Stimulated activated CD8-positive, alpha-beta memory T cell treated with anti-CD3 and anti-CD28 coated beads, Interleukin-4, amount 100 ng/mL, for 24 hours (primary cell): ENCODE results near the gene RAC2.
A peak's percentile ranks its signal among the peaks of the same experiment; 100 is the strongest.
"Not testable (repeated sequence)": the region's sequence is repeated elsewhere in the genome, so short reads cannot be mapped to it uniquely, and the experiment has no call there.

Experiments
- DNase-seq: peaks from one replicate; pipeline ENCODE4 v3.0.0-alpha.2; 2020; ENCODE audit warnings: low read depth

RAC2 gene

GRCh38 chr22:37234736-37235711 is 9.0 kb downstream of the RAC2 start:
- no peak for DNase-seq

- DNase-seq, result no peak
Observed at GRCh38 chr22:37233751-37234631, 10.1 kb downstream of the RAC2 start.

- DNase-seq, result not testable (repeated sequence)
Observed at GRCh38 chr22:37233371-37233750, 10.7 kb downstream of the RAC2 start.

- no peak for DNase-seq
Observed at GRCh38 chr22:37232140-37232998, 11.7 kb downstream of the RAC2 start.

GRCh38 chr22:37231406-37232139 is 12.5 kb downstream of the RAC2 start:
- DNase-seq, result no peak

GRCh38 chr22:37230673-37231405 is 13.2 kb downstream of the RAC2 start:
- peak; percentile 68 for DNase-seq

- DNase-seq, result peak; percentile 84
Observed at GRCh38 chr22:37229805-37230672, 14.0 kb downstream of the RAC2 start.

GRCh38 chr22:37229012-37229804 is 14.9 kb downstream of the RAC2 start:
- no peak for DNase-seq

GRCh38 chr22:37228106-37229011 is 15.7 kb downstream of the RAC2 start:
- DNase-seq, result no peak

- DNase-seq, result no peak
Observed at GRCh38 chr22:37226514-37226913, 17.6 kb downstream of the RAC2 start.

GRCh38 chr22:37226087-37226486 is 18.0 kb downstream of the RAC2 start:
- DNase-seq, result no peak

GRCh38 chr22:37225481-37225880 is 18.6 kb downstream of the RAC2 start:
- DNase-seq, result no peak

GRCh38 chr22:37224757-37225420 is 19.2 kb downstream of the RAC2 start:
- DNase-seq, result no peak

- DNase-seq, result no peak
Observed at GRCh38 chr22:37223965-37224551, 20.0 kb downstream of the RAC2 start.

GRCh38 chr22:37222440-37222971 is 21.6 kb downstream of the RAC2 start:
- DNase-seq, result no peak
